Measurements from ENCODE around the gene KCNJ18.

GRCh38 chr17:21687136-21687953 is 5.0 kb upstream of the KCNJ18 start:
- TF ChIP-seq CTCF (IDR thresholded peaks at IDR 0.05; ENCODE audit: low read length) (no peak), EZH2 (IDR thresholded peaks at IDR 0.05; ENCODE audit: borderline replicate concordance, low read length) (no peak)

All from OCI-LY1 (cell line).